Gastrocnemius medialis (tissue), 4 donors: ENCODE measurements around the gene RUNX3. TPM values are rescaled to one million over a fixed set of nuclear protein-coding genes. Genes with fewer than 3 reads are reported as not detected.

ENCODE experiments used
- ATAC-seq, 2 donors: fragments of 150-250 bp; one replicate each; pipeline ENCODE4 v1.9.1; 2016
- DNase-seq, 2 donors: peaks; one replicate each; pipeline ENCODE4 v3.0.0-alpha.2; 2019
- H3K27ac ChIP-seq, 4 donors: fragments of 200-600 bp; sonication (generic); 1 replicate in 1 of 4; 2 replicates in 3 of 4; pipeline ENCODE4 v1.5.1; 2016 to 2018; ENCODE audit warnings: mild to moderate bottlenecking in 2 of 4, moderate library complexity in 1 of 4
- H3K27me3 ChIP-seq, 3 donors: fragments of 200-600 bp; sonication (generic) in 2 of 3; 1 replicate in 1 of 3; 2 replicates in 2 of 3; pipeline versions ENCODE4 v1.5.1 to v1.6.0; 2016 to 2019; ENCODE audit warnings: mild to moderate bottlenecking in 1 of 3, moderate library complexity in 1 of 3
- H3K36me3 ChIP-seq, 2 donors: fragments of 200-600 bp; sonication (generic) in 1 of 2; one replicate each; pipeline ENCODE4 v1.5.1; 2017 to 2018
- H3K4me1 ChIP-seq, 2 donors: fragments of 200-600 bp; sonication (generic) in 1 of 2; one replicate each; pipeline ENCODE4 v1.5.1; 2016 to 2017; ENCODE audit warnings: mild to moderate bottlenecking in 2 of 2
- H3K4me3 ChIP-seq, 4 donors: fragments of 200-600 bp; sonication (generic) in 3 of 4; 1 replicate in 1 of 4; 2 replicates in 3 of 4; pipeline ENCODE4 v1.5.1; 2016 to 2019; ENCODE audit warnings: mild to moderate bottlenecking in 2 of 4
- H3K9me3 ChIP-seq, 3 donors: fragments of 200-600 bp; sonication (generic) in 2 of 3; 1 replicate in 1 of 3; 2 replicates in 2 of 3; pipeline ENCODE4 v1.5.1; 2016 to 2019
- CTCF ChIP-seq, 5 experiments: fragments of 450-650 bp in 3 of 5; fragments of 200-600 bp in 2 of 5; sonication (generic) in 2 of 5; IDR thresholded peaks in 4 of 5; conservative IDR thresholded peaks in 1 of 5; 1 replicate in 4 of 5; 2 replicates in 1 of 5; pipeline ENCODE4 v1.5.1; 2016 to 2019; ENCODE audit warnings: antibody characterized with exemption in 5 of 5, mild to moderate bottlenecking in 3 of 5, moderate library complexity in 3 of 5
- POLR2A ChIP-seq, 2 donors: fragments of 450-650 bp; IDR thresholded peaks; one replicate each; pipeline ENCODE4 v1.6.1; 2017; ENCODE audit warnings: antibody characterized with exemption in 2 of 2, mild to moderate bottlenecking in 2 of 2, moderate library complexity in 2 of 2
- in situ Hi-C, 4 donors: fragments of 200-750 bp; cut with MboI; loops; one replicate each; pipeline versions ENCODE4 v1.15.0 to v1.8.0; 2017; ENCODE audit warnings: low sequenced_read_pairs in 4 of 4
- intact Hi-C: fragments of 100-400 bp; cut with DNase I; formaldehyde crosslinking; loops from one replicate; pipeline ENCODE4 v1.15.1; 2023; ENCODE audit warnings: low total_unique reads
- total RNA-seq, 4 donors: library from RNA; depleted of rRNA; stranded (reverse); fragments of >200 nt; gene quantifications; one replicate each; pipeline versions ENCODE4 v1.1.0 to v1.2.3, GENCODE V29; 2016

RUNX3 gene
- total RNA-seq, 4 donors from 2014 or later = 0.13 to 1.9 (median 0.74) TPM

GRCh38 chr1:24972915-24973242 is 42.8 kb upstream of the RUNX3 start:
- no peak for ATAC-seq
- H3K27me3 ChIP-seq = peaks cover 2 to 18% (median 12%) of the 10 kb centered on the region in 3 donors
- intact Hi-C loops = no loop called here

GRCh38 chr1:24972221-24972914 is 42.3 kb upstream of the RUNX3 start:
- Histone ChIP-seq H3K27ac (no peak overlapping the region), H3K4me3 (no peak overlapping the region), H3K36me3 (no peaks in the 10 kb centered on the region), H3K27me3 (peaks cover 3 to 18% (median 12%) of the 10 kb centered on the region in 3 donors), H3K9me3 (peaks cover 0 to 6% (median 0%) of the 10 kb centered on the region in 3 donors), H3K4me1 (no peaks in the 10 kb centered on the region)
- no peak for TF ChIP-seq CTCF (IDR thresholded peaks at IDR 0.05 in 4 of 5, conservative IDR thresholded peaks at IDR 0.05 in 1 of 5)
- TF ChIP-seq POLR2A (IDR thresholded peaks at IDR 0.05) = no peak
- in situ Hi-C loops = no loop called here
- intact Hi-C loops = no loop called here
- DNase-seq (no peak), ATAC-seq (no peak)

More at GRCh38 chr1:24972915-24973242, 42.8 kb upstream of the RUNX3 start:
- Histone ChIP-seq H3K4me1 (no peaks in the 10 kb centered on the region), H3K27ac (no peak overlapping the region), H3K36me3 (no peaks in the 10 kb centered on the region), H3K9me3 (peaks cover 0 to 6% (median 0%) of the 10 kb centered on the region in 3 donors), H3K4me3 (no peak overlapping the region)
- in situ Hi-C loops = no loop called here
- DNase-seq = no peak
- TF ChIP-seq CTCF (IDR thresholded peaks at IDR 0.05 in 4 of 5, conservative IDR thresholded peaks at IDR 0.05 in 1 of 5) (no peak), POLR2A (IDR thresholded peaks at IDR 0.05) (no peak)

GRCh38 chr1:24970926-24971875 is 41.1 kb upstream of the RUNX3 start:
- no peaks in the 10 kb centered on the region for H3K36me3 ChIP-seq
- intact Hi-C loops (no loop called here), in situ Hi-C loops (no loop called here)
- DNase-seq = no peak
- H3K4me1 ChIP-seq = no peaks in the 10 kb centered on the region
- no peak overlapping the region for H3K27ac ChIP-seq
- H3K4me3 ChIP-seq = no peak overlapping the region
- H3K9me3 ChIP-seq = peaks cover 0 to 6% (median 0%) of the 10 kb centered on the region in 3 donors
- TF ChIP-seq POLR2A (IDR thresholded peaks at IDR 0.05) (no peak), CTCF (IDR thresholded peaks at IDR 0.05 in 4 of 5, conservative IDR thresholded peaks at IDR 0.05 in 1 of 5) (no peak)
- peaks cover 7 to 29% (median 8%) of the 10 kb centered on the region in 3 donors for H3K27me3 ChIP-seq
- no peak for ATAC-seq

- ATAC-seq (no peak), DNase-seq (no peak)
- H3K9me3 ChIP-seq = peaks cover 0 to 3% (median 0%) of the 10 kb centered on the region in 3 donors
- TF ChIP-seq POLR2A (IDR thresholded peaks at IDR 0.05) = no peak
- no peak for TF ChIP-seq CTCF (IDR thresholded peaks at IDR 0.05 in 4 of 5, conservative IDR thresholded peaks at IDR 0.05 in 1 of 5)
- peaks cover 7 to 35% (median 9%) of the 10 kb centered on the region in 3 donors for H3K27me3 ChIP-seq
- H3K4me1 ChIP-seq = no peaks in the 10 kb centered on the region
- no peak overlapping the region for H3K27ac ChIP-seq
- intact Hi-C loops = no loop called here
- no peak overlapping the region for H3K4me3 ChIP-seq
- no peaks in the 10 kb centered on the region for H3K36me3 ChIP-seq
- in situ Hi-C loops = no loop called here
These were observed 40.3 kb upstream of the RUNX3 start for GRCh38 chr1:24970399-24970753.
